Measurements from ENCODE around the gene UBL3.

DNA sequence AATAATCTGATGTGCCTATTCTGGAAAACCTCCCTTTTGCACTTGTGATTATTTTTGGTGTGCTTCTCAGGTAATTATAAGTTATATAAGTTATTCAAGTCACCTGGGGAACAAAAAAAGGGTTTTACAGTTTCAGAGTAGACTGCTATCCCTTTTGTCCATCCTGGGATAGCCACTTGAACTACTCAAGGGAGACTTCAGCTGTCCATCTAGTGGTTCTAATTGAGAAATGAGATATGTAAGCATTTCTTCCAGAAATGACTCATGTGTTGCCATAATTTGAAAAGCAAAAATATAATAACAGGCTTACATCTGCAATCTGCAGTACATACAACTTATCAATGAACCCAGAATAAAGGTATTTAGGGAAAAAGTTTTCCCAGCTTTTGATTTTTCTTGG lies 20.4 kb downstream of the UBL3 start:
- TF ChIP-seq SP2 (IDR thresholded peaks at IDR 0.05; ENCODE audit: low read length) (no peak), ATF2 (IDR thresholded peaks at IDR 0.05; ENCODE audit: low read length) (no peak), BRCA1 (IDR thresholded peaks at IDR 0.05; ENCODE audit: low read depth, low read length) (no peak), EZH2 (IDR thresholded peaks at IDR 0.05; ENCODE audit: low read depth, low read length, severe bottlenecking) (no peak), CHD1 (IDR thresholded peaks at IDR 0.05; ENCODE audit: low read depth, low read length) (no peak), POLR2A (IDR thresholded peaks at IDR 0.05; ENCODE audit: control extremely low read depth in 1 of 2, low read depth in 2 of 2, low read length in 2 of 2) (no peak), POLR2AphosphoS5 (IDR thresholded peaks at IDR 0.05; ENCODE audit: low read depth, low read length) (no peak), BACH1 (IDR thresholded peaks at IDR 0.05; ENCODE audit: low read length) (no peak), TEAD4 (IDR thresholded peaks at IDR 0.05; ENCODE audit: low read depth, low read length) (no peak), NRF1 (IDR thresholded peaks at IDR 0.05; ENCODE audit: low read depth, low read length) (no peak), HDAC6 (IDR thresholded peaks at IDR 0.05; ENCODE audit: low read depth, low read length) (no peak)
- TF ChIP-seq, protein P1, sequence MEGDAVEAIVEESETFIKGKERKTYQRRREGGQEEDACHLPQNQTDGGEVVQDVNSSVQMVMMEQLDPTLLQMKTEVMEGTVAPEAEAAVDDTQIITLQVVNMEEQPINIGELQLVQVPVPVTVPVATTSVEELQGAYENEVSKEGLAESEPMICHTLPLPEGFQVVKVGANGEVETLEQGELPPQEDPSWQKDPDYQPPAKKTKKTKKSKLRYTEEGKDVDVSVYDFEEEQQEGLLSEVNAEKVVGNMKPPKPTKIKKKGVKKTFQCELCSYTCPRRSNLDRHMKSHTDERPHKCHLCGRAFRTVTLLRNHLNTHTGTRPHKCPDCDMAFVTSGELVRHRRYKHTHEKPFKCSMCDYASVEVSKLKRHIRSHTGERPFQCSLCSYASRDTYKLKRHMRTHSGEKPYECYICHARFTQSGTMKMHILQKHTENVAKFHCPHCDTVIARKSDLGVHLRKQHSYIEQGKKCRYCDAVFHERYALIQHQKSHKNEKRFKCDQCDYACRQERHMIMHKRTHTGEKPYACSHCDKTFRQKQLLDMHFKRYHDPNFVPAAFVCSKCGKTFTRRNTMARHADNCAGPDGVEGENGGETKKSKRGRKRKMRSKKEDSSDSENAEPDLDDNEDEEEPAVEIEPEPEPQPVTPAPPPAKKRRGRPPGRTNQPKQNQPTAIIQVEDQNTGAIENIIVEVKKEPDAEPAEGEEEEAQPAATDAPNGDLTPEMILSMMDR (IDR thresholded peaks at IDR 0.05; ENCODE audit: control extremely low read depth in 1 of 3, insufficient read depth in 1 of 3, low read depth in 1 of 3, low read length in 3 of 3): no peak
- TF ChIP-seq, protein P2, sequence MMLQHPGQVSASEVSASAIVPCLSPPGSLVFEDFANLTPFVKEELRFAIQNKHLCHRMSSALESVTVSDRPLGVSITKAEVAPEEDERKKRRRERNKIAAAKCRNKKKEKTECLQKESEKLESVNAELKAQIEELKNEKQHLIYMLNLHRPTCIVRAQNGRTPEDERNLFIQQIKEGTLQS (IDR thresholded peaks at IDR 0.05; ENCODE audit: insufficient read depth, low read depth, low read length): no peak
